Measurements from ENCODE around the gene KIDINS220.

GRCh38 chr2:8821276-8822217 lies 15.9 kb downstream of the KIDINS220 start:
- TF ChIP-seq, protein P1, sequence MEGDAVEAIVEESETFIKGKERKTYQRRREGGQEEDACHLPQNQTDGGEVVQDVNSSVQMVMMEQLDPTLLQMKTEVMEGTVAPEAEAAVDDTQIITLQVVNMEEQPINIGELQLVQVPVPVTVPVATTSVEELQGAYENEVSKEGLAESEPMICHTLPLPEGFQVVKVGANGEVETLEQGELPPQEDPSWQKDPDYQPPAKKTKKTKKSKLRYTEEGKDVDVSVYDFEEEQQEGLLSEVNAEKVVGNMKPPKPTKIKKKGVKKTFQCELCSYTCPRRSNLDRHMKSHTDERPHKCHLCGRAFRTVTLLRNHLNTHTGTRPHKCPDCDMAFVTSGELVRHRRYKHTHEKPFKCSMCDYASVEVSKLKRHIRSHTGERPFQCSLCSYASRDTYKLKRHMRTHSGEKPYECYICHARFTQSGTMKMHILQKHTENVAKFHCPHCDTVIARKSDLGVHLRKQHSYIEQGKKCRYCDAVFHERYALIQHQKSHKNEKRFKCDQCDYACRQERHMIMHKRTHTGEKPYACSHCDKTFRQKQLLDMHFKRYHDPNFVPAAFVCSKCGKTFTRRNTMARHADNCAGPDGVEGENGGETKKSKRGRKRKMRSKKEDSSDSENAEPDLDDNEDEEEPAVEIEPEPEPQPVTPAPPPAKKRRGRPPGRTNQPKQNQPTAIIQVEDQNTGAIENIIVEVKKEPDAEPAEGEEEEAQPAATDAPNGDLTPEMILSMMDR (IDR thresholded peaks at IDR 0.05): no peak
- TF ChIP-seq POLR2A (IDR thresholded peaks at IDR 0.05): no peak

Measured in right lobe of liver (tissue), 4 donors.